Uterine smooth muscle cell (primary cell): ENCODE data around the gene OR2K2. TPM values are rescaled to one million over a fixed set of nuclear protein-coding genes. Genes with fewer than 3 reads are reported as not detected.

ENCODE experiments used
- total RNA-seq: library from RNA; depleted of rRNA; stranded (reverse); fragments of >200 nt; gene quantifications from 2 replicates; pipeline ENCODE4 v1.2.3, GENCODE V29; 2014

OR2K2 gene
- not detected in 2 replicates for total RNA-seq

GRCh38 chr9:111330124-111330523 lies at the start of gene OR2K2:
OR2K2 (minus strand) TSS chr9:111330224; CDS start chr9:111328433, 1,791 bp downstream.

Other genes with a start within 250 kb of the OR2K2 start
- 125 and 144 TPM in 2 replicates for gene ECPAS, start 154.2 kb upstream of the OR2K2 start, total RNA-seq
- 1.9 and 2.4 TPM in 2 replicates for gene ZNF483, start 195.0 kb upstream of the OR2K2 start, total RNA-seq